Measurements from ENCODE around the gene C2orf68. TPM values are rescaled to one million over a fixed set of nuclear protein-coding genes. Genes with fewer than 3 reads are reported as not detected.
A peak's percentile ranks its signal among the peaks of the same experiment; 100 is the strongest.

C2orf68 gene
- total and polyA plus RNA-seq, 2 of the 13 experiments (the other 11 are each of a cell fraction or from before 2014, with no cell fraction given): 47.1 to 77.4 TPM

DNA sequence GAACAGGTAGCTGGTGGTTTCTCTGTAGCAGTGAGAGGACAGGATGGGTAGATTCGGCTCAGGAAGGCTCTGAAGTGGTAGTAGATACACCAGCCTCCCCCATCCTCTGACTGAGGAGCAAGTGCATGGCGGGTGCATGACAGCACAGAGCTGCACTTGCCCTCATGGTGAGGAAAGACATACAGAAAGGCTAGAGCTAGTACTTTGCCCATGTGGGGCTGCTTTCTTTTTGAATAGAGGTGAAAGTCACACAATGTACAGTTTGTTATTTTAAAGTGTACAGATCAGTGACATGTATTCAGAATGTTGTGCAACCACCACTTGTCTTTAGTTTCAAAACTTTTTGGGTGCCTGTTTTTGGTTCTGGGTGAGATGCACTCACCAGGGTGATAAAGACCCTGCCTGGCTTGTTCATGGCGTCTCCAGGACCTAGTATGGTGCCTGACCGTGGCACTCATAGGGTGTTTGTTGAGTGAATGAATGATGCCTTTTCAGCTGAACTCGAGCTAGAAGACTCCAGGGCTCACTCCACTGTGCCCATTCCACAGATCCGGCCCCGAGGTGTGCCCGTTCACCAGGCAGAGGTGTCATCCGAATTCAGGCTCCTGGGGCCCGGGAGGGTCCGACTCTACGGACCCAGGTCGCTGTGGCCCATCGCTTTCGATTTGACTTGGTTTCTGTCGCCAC, 28.1 kb downstream of the C2orf68 start (continued):
- TF ChIP-seq PRMT3 (CRISPR knock-in tag; IDR thresholded peaks at IDR 0.05; ENCODE audit: borderline replicate concordance, low read depth): no peak
- TF ChIP-seq GATAD1 (CRISPR knock-in tag; IDR thresholded peaks at IDR 0.05): no peak
- no peak for TF ChIP-seq SUZ12 (IDR thresholded peaks at IDR 0.05; ENCODE audit: low read depth, low read length)
- no peak for TF ChIP-seq ZNF296 (CRISPR knock-in tag; conservative IDR thresholded peaks at IDR 0.05)
- TF ChIP-seq TRIM22 (IDR thresholded peaks at IDR 0.05): no peak
- no peak for TF ChIP-seq HHEX (CRISPR knock-in tag; IDR thresholded peaks at IDR 0.05)
- TF ChIP-seq XRCC5 (optimal IDR thresholded peaks at IDR 0.05; ENCODE audit: low read length): no peak
- no peak for TF ChIP-seq ZNF777 (CRISPR knock-in tag; IDR thresholded peaks at IDR 0.05)
- no peak for TF ChIP-seq ZFP62 (CRISPR knock-in tag; IDR thresholded peaks at IDR 0.05)
- no peak for TF ChIP-seq GPBP1L1 (CRISPR knock-in tag; IDR thresholded peaks at IDR 0.05)
- no peak for TF ChIP-seq AGO1 (IDR thresholded peaks at IDR 0.05; ENCODE audit: low read depth, low read length, poor library complexity, severe bottlenecking)
- TF ChIP-seq ZNF280D (CRISPR knock-in tag; IDR thresholded peaks at IDR 0.05): no peak
- TF ChIP-seq ATRX (CRISPR knock-in tag; IDR thresholded peaks at IDR 0.05; ENCODE audit: borderline replicate concordance): no peak
- TF ChIP-seq, protein P1, sequence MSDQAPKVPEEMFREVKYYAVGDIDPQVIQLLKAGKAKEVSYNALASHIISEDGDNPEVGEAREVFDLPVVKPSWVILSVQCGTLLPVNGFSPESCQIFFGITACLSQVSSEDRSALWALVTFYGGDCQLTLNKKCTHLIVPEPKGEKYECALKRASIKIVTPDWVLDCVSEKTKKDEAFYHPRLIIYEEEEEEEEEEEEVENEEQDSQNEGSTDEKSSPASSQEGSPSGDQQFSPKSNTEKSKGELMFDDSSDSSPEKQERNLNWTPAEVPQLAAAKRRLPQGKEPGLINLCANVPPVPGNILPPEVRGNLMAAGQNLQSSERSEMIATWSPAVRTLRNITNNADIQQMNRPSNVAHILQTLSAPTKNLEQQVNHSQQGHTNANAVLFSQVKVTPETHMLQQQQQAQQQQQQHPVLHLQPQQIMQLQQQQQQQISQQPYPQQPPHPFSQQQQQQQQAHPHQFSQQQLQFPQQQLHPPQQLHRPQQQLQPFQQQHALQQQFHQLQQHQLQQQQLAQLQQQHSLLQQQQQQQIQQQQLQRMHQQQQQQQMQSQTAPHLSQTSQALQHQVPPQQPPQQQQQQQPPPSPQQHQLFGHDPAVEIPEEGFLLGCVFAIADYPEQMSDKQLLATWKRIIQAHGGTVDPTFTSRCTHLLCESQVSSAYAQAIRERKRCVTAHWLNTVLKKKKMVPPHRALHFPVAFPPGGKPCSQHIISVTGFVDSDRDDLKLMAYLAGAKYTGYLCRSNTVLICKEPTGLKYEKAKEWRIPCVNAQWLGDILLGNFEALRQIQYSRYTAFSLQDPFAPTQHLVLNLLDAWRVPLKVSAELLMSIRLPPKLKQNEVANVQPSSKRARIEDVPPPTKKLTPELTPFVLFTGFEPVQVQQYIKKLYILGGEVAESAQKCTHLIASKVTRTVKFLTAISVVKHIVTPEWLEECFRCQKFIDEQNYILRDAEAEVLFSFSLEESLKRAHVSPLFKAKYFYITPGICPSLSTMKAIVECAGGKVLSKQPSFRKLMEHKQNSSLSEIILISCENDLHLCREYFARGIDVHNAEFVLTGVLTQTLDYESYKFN (CRISPR knock-in tag; conservative IDR thresholded peaks at IDR 0.05): peak; percentile 49; the same call in 1 of the 2 replicates
- no peak for TF ChIP-seq SOX13 (IDR thresholded peaks at IDR 0.05)
- TF ChIP-seq SOX13 (CRISPR knock-in tag; conservative IDR thresholded peaks at IDR 0.05 in 1 of 2, IDR thresholded peaks at IDR 0.05 in 1 of 2): peak in 1 of 2 experiments; percentile 69; a peak in 1 of 4 replicates
